HG03196 (cell line): ENCODE results near the gene SAP30L.

Experiments used
- ATAC-seq: cut with Tn5 transposase; IDR thresholded peaks from one replicate; pipeline ENCODE4 v1.9.1; 2021; ENCODE audit not compliant: unreplicated experiment

Gene SAP30L

DNA sequence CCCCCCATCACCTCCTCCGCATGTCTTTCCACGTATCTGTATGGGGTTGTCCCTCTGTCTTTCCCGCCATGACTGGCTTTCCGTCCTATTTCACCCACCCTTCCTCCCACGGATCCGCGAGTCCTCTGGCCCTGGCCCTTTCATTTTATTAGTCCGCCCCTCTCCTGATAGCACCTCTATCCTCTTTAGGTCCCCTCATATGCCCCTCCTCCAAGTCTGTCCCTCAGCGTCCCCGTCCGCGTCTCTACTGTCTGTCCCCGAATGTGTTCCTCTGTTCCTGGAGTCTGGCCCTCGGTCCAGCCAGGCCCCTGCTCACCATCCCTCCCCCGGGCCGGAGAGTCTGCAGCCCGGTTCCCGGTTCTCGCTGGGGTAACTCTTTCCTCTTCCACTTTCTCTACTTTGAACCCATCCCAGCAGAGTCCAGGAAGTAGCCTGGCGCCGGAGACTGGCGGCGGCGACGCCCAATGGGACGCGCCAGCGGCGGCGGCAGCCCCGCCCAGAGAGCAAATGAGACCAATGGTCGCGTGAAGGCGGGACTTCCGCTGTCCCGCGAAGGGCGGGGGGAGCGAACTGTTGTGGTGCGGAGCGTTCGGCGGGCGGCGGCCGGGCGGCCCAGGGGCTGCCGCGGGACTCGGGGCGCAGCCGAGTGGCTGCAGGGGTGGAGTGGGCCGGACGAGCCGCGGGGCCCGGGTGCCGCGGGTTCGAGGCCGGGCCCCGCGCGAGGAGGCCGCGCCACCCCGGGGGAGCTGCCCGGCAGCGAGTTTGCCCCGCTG, at the start of gene SAP30L:
TSS of gene SAP30L (plus strand) at position 576 of the 773 bp plus-strand sequence. CDS start 608 bp downstream, outside the sequence.
- peak; percentile 91 for ATAC-seq

- ATAC-seq: no peak
Observed at GRCh38 chr5:154396128-154396527, 49.7 kb upstream of the SAP30L start.

DNA sequence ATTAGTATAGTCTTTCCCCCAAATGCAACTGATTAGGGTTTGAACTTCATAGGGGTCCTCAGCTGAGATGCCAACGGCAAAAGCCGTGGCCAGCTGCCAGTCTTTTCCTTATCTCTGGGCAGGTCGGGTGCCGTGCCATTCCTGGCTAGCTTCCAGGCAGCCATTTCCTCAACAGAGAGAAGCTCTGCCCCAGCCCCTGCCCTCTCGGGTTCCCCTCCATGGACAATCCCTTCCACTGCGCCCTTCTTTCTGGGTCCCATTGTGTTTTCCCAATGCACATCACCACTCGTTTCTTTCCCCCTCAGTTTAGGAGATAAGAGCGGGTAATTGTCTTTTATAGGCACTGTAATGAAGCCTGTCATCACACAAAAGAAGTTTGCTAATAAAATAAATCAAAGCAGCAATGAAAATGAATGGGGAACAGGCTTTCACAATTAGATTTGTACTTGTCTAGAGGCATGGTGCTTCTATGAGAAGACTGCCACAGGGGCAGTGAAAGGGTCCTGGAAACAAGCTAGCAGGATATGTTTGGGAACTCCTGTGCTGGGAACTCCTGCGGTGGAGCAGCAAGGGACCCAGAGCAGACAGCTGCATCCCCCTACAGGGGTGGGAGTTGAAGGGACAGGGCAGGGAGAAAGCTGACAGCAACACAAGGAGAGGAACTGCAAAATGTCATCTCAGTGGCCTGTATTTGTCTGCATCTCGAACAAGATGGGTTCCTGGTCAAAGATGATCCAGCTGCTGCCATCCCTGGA, 48.0 kb upstream of the SAP30L start:
- no peak for ATAC-seq

DNA sequence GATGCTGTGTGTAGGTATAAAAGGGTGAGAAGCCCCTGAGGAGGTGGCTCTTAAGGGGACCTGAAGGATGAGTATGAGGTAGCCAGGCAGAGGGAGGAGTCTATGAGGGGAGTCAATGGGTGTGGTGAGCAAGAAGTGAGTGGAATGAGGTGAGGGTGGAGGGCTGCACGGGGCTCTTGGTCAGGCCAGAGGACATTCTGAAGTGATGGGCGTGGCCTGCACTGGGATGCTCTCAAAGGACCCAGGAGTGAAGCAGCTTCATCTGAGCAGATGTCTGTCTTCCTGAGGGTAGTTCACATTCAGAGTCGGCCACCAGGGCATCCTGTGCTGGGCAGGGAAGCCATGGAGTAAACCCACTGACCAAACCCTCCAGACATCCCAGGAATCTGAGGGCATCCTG, 45.1 kb upstream of the SAP30L start:
- no peak for ATAC-seq

DNA sequence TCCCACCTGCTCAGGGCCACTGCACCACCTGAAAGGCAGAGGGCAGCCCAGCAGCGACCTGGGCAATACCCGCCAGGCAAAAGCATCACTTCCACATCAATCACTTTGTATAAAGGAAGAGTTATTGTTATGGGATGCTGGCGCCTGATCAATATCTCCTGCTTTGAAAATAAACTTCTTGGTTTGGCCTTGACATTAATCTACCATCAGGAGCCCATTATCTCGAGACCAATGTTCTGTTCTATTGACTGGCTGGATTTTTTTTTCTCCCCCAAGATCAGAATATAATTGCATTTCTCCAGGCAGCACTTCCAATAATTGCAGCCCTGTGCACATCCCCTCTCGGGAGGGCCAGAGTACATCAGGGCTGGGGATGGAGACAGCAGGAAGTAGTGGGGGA, 44.4 kb upstream of the SAP30L start:
- no peak for ATAC-seq

DNA sequence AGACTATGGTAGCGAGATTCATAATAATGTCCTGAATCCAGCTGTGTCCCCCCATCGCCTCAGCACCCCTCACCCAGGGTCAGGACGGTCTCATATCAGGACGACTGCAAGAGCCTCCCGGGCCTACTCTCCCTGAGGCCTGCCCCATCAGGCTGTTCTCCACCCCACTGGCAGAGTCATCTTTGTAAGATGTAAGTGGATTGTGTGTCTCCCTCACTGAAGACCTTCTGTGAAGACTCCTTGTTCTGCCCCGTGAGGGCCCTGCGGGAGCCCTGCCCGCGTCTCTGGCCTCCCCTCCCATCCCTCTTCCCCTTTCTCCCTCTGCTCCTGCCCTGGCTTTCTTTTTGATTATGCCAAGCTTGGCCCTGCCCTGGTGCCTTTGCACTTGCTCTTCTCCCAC, 43.9 kb upstream of the SAP30L start:
- ATAC-seq: no peak

DNA sequence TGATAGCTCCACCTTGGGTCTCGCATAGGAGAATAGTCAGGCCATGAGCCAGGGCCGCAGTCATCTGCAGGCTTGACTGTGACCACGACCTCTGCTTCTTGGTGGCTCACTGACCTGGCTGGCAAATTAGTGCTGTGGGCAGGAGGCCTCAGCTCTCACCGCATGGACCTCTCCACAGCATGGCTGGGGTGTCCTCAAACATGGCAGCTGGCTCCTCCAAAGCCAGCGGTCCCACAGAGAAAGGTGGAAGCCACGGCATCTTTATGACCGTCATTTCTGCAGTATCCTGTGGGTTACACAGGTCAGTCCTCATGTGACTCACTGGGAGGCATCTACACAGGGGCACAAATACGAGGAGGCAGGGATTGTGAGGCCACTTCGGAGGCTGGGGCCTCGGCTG, 43.2 kb upstream of the SAP30L start:
- ATAC-seq: no peak

DNA sequence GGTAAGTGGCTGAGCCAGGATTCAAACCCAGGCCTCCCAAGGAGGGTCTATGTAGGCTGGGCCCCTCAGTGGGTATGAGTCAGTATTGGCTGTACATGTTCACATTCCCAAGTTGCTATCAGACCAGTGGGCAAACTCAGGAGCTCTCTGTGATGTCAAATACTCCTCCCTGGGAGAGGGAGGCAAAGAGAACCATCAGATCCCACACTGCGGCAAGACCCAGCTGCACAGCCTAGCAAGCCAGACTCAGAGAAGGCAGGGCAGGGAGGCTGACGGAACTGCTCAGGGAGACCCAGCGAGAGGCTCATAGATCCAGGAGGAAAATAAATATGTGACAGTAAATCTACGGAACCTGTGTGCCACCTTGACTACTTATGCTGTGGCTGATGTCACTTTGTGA, 42.6 kb upstream of the SAP30L start:
- no peak for ATAC-seq

DNA sequence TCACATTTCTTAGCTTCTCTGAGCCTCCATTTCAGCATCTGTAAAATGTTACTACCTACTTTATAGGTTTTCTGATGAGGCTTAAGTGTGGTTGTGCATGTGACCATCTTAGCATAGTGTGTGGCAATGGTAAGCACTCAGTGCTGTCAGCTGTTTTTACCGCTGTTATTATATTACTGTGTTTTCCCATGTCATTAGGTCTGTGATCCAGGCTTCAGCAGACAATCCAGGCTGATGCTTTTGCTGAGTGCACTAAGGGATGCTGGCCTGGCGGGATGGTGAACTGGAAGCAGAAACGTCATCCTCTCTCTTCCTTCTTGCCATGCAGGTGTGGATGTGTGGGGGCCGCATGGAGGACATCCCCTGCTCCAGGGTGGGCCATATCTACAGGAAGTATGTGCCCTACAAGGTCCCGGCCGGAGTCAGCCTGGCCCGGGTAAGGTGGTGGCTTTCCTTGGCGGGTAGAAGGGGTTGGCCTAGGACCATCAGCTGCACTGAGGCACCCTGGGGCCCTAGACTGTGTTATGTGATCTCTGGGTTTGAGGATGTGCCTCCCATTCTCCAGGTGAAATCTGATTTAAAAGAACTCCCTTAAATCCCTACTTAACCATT, 41.9 kb upstream of the SAP30L start:
- ATAC-seq: no peak

GRCh38 chr5:154405078-154405792, 40.6 kb upstream of the SAP30L start:
- ATAC-seq: peak; percentile 94

GRCh38 chr5:154406231-154406630, 39.6 kb upstream of the SAP30L start:
- ATAC-seq: no peak

DNA sequence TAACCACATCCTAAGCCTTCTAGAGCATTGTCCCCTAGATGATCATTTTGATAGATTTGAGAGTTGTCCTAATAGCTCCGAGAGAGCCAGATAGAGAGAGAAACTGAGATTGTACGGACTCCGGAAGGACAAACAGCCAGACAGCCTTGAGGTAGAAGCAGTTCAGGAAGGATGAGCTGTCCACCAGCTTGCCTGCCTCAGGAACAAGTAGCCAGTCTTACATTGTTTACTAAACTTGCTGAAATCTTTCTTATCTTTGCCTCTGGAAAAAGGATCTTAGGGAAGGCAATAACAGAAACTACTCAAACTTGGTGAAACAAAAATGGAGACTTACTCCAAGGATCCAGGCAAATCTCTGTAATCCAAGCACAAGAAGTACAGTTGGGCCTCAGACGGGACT, 39.0 kb upstream of the SAP30L start:
- ATAC-seq: no peak

- ATAC-seq: no peak
Observed at GRCh38 chr5:154408811-154409210, 37.0 kb upstream of the SAP30L start.

GRCh38 chr5:154409230-154409840, 36.5 kb upstream of the SAP30L start:
- ATAC-seq: no peak

- no peak for ATAC-seq
Observed at GRCh38 chr5:154410008-154410407, 35.8 kb upstream of the SAP30L start.

- no peak for ATAC-seq
Observed at GRCh38 chr5:154410786-154411185, 35.0 kb upstream of the SAP30L start.

GRCh38 chr5:154411338-154411737, 34.5 kb upstream of the SAP30L start:
- no peak for ATAC-seq

- no peak for ATAC-seq
Observed at GRCh38 chr5:154412316-154412715, 33.5 kb upstream of the SAP30L start.

DNA sequence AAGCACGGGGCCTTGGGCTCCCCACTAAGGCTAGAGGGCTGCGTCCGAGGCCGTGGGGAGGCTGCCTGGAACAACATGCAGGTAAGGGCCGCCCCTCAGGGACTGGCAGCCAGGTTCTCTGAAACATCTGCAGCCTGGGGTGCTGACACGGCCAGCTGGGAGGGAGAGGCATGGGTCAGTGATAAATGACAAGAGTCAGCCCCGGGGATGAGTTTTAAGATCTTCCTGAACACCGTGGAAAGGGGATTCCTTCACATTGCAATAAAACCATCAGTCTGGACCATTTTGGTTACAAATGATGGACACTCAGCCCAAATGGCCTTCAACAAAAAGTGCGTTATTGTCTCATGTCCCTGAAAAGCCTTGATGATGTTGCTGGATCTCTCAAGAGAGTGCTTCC, 32.9 kb upstream of the SAP30L start:
- ATAC-seq: no peak

DNA sequence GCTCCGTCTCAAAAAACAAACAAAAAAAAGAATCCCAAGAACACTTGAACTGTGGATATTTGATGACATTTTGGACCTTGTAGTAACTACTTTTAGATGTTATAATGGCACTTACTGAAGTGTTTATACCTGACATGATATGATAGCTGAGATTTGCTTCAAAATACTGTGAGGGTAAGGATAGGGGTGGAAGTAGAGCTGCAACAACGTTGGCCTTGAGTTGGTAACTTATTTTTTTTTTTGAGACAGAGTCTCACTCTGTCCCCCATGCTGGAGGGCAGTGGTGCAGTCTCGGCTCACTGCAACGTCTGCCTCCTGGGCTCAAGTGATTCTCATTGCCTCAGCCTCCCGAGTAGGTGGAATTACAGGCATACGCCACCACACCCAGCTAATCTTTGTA, 30.7 kb upstream of the SAP30L start:
- ATAC-seq: no peak

DNA sequence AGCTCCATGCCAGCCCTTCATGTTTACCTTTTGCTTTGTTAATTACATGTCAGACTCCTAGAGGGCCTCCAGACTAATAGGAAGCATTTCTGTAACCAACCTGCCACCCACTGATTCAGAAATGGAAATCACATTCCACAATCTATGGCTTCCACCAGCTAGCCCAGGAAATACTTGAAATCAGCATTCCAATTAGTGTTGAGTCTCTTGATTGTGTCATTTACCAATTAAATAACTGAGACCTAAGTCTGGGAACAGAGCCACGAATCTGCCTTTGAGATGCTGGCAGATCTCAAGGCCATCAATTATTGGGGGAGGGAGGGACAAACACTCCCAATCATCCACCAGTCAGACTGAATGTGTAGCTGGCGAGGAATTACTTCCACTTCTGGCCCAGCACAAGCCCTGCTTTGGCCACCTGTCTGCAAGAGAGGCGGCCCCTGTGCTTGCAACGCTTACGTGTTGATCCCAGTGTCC, 27.4 kb upstream of the SAP30L start:
- no peak for ATAC-seq
